NCI-H748 (cell line): ENCODE results near the gene SNAI3.

Source experiments
- DNase-seq: peaks from one replicate; lab custom pipeline; 2025; ENCODE audit not compliant: unreplicated experiment; lab: John Stamatoyannopoulos, UW

SNAI3 gene

GRCh38 chr16:88686439-88687253 lies at the start of gene SNAI3:
Gene SNAI3 (minus strand): TSS chr16:88686507. CDS start chr16:88686406, 101 bp downstream.
- peak; percentile 80 for DNase-seq

GRCh38 chr16:88736088-88736487 lies 49.8 kb upstream of the SNAI3 start:
- DNase-seq, result no peak

DNA sequence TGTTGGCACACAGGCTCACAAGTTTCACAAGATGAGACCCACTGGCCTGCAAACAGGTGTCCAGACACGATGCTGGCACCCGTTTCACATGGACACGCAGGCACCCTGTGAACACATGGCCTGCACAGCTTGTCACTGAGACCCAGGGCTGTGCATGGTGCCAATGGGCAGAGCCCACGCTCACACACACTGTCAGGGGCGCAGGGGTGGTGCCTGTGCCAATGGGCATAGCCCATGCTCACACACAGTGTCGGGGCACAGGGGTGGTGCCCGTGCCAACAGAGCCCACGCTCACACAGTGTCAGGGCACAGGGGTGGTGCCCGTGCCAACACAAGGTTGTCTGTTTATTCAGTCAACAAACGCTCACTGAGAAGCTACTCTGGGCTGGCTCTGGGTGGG lies 49.3 kb upstream of the SNAI3 start:
- no peak for DNase-seq

- no peak for DNase-seq
Measured at GRCh38 chr16:88735121-88735520, 48.8 kb upstream of the SNAI3 start.

DNA sequence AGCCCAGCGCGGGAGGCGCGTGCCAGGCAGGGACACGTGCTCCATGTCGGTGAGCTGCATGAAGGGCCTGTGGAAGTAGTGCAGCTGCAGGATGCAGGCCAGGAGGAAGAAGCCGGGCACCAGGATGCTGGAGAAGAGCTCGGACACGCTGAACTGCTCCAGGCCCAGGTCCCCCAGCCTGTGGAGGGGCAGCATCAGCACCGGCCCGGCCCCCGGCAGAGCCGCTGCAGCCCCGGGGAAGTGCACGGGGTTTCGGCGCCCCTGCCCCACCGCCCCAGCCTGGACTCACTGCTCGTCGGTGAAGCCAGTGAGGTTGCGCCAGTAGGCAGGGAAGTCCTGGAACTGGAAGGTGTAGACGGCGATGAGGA lies 48.0 kb upstream of the SNAI3 start:
- peak; percentile 29 for DNase-seq

GRCh38 chr16:88733630-88734360 lies 47.5 kb upstream of the SNAI3 start:
- DNase-seq, result no peak

- no peak for DNase-seq
Measured at GRCh38 chr16:88732961-88733294, 46.6 kb upstream of the SNAI3 start.

DNA sequence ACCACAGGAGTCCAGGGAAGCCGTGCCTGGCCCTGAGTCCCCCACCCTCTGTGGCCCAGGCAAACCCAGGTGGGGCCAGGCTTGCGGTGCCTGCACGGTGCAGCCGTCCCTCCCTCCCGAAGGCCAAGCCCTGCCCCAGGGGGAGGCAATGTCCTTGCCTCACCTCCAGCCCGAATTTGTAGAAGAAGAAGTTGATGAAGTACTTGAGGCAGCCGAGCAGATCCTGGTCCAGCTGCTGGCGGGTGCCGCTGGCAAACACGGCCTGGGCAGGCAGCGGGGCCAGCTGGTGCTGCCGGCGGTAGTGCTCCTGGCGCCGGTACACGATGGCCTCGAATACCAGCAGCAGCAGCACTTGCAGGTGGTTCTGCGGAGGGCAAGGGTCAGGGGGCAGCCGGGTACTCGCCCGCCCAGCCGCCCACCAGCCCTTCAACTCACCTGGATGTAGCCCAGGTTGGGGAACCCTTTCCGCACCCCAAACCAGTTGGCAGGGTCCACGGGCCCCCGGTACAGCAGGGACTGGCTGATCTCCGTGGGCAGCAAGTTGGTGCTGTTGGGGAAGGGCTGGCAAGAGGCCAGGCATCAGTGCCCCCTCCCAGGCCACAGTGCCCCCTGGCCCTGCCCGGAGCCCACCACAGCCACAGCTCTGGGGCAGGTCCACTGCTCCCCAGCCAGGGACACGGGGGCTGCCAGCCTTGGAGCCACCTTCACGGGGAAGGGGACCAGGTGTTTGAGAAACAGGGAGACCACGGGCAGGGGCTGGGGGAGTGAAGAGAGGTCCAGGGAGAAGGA lies 46.1 kb upstream of the SNAI3 start:
- peak; percentile 7 for DNase-seq

DNA sequence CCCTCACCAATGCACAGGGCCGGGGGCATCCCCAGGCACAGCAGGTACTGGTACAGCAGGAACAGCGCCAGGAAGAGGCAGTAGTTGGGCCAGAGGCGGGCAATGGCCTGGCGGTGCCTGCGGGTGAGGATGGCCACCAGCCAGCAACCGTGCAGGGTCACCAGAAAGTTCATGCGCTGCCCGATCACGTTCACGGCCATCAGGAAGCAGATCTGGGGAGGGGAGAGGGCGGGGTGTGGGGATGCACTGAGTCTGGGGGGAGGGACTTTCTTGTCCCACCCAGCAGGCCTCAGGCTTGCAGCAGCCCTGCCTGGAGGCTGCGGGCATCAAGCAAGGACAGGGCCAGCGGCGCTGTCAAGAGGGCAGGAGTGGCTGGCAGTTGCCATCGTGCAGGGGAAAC lies 45.4 kb upstream of the SNAI3 start:
- DNase-seq, result peak; percentile 4

GRCh38 chr16:88730632-88731607 lies 44.6 kb upstream of the SNAI3 start:
- no peak for DNase-seq

- no peak for DNase-seq
Measured at GRCh38 chr16:88727871-88728270, 41.6 kb upstream of the SNAI3 start.

- DNase-seq, result peak; percentile 8
Measured at GRCh38 chr16:88726981-88727380, 40.7 kb upstream of the SNAI3 start.

DNA sequence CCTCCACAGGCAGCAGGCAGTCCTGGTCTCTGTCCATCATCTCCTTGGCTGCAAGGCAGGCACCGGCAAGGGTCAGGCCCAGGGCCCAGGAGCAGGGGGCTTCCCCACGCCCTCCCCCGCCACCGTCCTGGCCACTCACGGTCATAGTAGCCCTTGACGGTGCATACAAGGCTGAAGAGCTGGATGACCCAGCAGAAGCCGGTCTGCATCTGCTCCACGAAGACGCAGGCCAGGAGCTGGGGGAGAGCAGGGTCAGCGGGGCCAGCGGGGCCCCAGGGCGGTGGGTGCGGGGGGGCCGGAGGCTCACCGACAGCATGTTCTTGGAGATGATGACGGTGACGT lies 40.1 kb upstream of the SNAI3 start:
- DNase-seq, result no peak

- DNase-seq, result no peak
Measured at GRCh38 chr16:88725609-88726407, 39.5 kb upstream of the SNAI3 start.

- DNase-seq, result no peak
Measured at GRCh38 chr16:88724855-88725555, 38.7 kb upstream of the SNAI3 start.

DNA sequence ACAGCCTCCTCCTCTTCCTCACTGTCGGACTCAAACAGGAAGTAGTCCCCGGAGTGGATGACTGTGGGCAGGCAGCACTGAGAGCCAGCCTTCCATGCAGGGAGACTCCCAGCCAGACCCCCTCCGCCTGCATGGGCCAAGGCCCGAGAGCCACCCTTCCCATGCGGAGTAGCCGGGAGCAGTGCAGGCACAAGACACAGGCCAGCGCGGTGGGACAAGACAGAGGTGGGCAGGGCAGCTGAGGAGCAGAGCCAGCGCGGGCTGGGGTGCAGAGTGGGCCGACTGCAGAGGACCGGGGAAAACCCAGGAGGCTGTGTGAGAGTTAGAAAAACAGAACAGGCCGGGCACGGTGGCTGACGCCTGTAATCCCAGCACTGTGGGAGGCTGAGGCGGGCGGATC lies 37.6 kb upstream of the SNAI3 start:
- no peak for DNase-seq

DNA sequence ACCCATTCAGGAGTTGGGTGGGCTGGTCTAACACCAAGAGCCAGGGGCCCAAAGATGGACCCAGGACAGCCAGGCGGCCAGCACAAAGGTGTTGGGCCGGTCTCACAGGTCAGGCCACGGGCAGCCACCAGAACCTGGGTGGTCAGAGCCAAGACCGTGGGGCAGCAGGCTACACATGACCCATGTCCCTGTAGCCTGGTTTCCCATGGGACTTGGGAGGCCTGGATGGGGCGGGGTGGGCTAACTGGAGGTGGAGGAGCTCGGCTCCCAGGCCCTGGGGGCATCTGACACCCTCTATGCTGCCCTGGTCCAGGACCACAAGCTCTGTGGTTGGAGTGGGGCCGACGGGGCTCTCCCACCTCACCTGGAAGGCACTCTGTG lies 37.2 kb upstream of the SNAI3 start:
- no peak for DNase-seq

GRCh38 chr16:88722784-88723506 lies 36.6 kb upstream of the SNAI3 start:
- DNase-seq, result peak; percentile 24
